HG02610 (cell line): Measurements from ENCODE around the gene RNF222.

Source experiments
- ATAC-seq: cut with Tn5 transposase; IDR thresholded peaks from one replicate; pipeline ENCODE4 v1.9.1; 2021; ENCODE audit warnings: mild to moderate bottlenecking, moderate library complexity; ENCODE audit not compliant: unreplicated experiment

The RNF222 gene, protein sequence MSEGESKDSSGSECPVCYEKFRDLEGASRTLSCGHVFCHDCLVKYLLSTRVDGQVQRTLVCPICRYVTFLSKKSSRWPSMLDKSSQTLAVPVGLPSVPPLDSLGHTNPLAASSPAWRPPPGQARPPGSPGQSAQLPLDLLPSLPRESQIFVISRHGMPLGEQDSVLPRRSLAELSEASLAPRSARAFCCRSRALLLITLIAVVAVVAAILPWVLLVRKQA

DNA sequence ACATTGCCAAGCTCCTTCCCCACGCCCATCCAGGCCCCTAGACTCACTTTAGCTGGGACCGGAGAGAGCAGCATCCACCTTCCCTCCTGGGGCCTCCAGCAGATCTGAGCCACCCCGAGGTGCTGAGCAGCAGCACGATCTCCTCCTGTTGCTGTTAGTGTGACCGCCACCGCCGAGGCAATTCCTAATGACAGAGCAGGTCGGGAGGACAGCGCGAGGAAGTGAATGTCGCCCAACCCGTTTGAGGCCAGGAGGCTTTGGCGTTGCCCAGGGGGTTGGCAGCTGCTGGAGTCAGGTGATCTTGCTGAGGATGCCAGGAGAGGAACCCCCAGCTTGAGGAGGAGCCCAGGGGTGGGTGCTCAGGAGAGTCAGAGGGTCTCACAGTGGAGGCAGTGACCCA is at the start of gene RNF222:
Gene RNF222 (minus strand): TSS at position 192 of the 400 bp plus-strand sequence. CDS start 4,366 bp downstream, outside the sequence.
- no peak for ATAC-seq

DNA sequence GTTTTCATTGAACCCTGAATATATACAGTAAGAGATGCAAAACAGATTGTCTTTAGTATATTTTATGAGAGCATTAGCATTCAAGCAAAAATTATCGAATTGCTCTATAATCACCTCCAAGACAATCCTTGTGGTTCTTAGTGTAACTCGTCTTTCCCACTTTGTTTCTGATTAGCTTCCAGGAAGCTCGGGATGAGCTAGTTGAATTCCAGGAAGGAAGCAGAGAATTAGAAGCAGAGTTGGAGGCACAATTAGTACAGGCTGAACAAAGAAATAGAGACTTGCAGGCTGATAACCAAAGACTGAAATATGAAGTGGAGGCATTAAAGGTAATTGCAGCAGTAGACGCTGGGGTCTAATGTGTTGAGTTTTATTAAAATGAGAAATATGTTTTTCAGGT is 47.9 kb upstream of the RNF222 start:
- ATAC-seq: no peak

DNA sequence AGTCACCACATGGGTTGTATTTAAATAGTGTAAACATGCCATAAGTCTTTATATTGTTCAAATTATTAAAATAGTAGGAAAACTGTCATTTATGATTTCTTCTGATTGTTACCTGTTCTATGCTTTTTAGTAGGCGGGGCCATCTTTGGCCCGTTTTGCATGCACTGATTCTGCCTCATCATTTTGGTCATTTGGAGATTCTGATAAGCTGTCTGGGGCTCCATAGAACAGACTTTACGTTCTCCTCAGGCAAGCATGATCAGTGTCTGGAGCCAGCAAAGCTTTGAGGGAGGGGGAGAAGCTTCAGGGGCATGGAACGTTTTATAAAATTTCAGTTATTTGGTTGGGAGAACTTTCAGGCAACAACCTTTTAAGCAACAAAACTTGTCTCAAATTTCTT is 46.9 kb upstream of the RNF222 start:
- no peak for ATAC-seq

DNA sequence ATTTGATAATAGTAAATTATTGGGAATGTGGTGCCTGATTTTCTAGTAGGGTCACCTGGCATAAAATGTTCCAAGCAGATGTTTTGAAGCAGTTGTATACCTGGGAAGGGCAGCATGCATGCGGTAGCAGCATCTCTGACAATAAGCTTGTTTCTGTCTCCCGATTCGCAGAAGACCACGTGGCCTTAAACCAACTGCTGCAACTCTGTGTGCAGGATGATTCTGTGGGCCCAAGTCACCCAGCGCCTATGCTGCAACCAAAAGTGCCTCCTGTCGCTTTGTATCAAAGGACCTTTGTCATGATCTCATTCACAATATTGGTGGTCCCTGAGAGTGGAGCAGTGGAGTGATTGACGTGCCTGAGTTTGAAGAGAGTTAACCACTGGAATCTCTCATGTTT is 46.1 kb upstream of the RNF222 start:
- ATAC-seq: no peak

DNA sequence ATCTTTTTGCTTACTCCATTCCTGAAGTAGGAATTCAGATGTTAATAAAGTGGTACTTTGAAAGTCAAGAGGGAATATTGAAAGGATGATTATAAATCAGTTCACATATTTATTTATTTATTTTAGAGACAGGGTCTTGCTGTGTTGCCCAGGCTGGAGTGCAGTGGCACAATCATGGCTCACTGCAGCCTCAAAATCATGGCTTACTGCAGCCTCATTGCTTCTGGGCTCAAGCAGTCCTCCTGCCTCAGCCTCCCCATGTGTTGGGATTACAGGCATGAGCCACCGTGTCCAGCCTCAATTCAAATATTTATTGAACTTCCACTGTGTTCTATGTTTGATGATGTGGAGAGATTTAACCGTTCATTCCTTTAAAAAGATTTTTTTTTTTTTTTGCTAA is 44.7 kb upstream of the RNF222 start:
- ATAC-seq: no peak

DNA sequence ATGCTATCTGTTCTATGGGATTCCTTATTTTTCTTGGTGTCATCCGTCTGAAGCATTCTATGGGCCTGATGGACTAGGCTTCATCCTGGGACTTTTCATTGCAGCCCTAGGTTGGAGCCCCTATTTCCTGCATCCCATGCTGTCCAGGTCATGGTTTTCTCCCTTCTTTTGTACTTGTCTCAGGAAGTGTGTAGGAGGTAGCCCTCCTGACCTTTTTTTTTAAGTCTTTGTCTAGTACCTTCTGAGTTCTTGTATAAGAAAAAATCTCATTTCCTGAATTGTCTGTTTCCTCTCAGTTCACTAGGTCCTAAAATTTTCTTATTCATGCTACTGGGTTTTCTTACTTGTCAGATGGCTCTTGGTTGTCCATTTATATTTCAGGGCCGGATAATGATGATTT is 44.1 kb upstream of the RNF222 start:
- ATAC-seq: no peak

DNA sequence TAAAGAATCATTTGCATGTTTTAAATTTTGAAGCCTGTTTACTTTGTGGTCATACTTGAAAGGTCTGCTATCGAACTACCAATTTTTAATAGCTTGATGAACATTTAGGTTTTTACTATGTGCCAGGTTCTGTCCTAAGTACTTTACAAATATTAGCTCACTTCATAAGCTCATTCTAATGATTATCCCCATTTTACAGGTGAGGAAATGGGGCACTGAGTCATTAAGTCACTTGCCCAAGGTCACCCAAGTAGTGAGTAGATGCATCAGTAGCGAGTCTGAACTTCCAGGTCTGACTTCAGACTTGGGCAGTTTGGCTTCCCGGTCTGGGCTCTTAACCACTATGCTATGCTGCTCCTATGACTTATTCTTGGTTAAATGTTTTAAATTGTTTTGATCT is 42.1 kb upstream of the RNF222 start:
- ATAC-seq: no peak

DNA sequence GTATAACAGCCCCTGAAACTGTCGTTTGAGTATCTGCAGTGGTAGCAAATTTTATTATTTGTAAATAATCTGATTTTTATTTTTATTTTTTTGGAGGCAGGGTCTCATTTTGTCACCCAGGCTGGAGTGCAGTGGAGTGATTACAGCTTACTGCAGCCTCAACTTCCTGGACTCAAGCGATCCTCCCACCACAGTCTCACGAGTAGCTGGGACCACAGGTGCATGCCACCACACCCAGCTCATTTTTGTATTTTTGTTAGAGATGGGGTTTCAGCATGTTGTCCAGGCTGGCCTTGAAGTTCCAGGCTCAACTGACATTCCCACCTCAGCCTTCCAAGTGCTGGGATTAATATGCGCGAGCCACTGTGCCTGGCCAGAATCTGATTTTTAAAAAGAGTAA is 40.8 kb upstream of the RNF222 start:
- no peak for ATAC-seq

DNA sequence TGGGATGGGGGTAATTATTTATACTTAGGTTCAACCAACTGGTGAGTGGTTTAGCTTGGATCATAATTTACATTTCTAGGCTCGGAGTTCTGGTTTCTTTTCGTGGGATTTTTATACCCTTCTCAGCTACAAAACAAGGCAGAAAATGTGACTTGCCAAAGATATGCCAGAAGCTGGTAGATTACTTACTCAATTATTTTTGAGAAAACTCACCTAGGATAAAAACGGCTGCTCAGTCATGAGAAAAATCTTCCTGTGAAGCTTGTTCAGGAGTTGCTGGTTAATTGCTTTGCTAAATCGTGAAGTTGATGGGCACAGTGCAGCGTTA is 39.2 kb upstream of the RNF222 start:
- ATAC-seq: no peak

DNA sequence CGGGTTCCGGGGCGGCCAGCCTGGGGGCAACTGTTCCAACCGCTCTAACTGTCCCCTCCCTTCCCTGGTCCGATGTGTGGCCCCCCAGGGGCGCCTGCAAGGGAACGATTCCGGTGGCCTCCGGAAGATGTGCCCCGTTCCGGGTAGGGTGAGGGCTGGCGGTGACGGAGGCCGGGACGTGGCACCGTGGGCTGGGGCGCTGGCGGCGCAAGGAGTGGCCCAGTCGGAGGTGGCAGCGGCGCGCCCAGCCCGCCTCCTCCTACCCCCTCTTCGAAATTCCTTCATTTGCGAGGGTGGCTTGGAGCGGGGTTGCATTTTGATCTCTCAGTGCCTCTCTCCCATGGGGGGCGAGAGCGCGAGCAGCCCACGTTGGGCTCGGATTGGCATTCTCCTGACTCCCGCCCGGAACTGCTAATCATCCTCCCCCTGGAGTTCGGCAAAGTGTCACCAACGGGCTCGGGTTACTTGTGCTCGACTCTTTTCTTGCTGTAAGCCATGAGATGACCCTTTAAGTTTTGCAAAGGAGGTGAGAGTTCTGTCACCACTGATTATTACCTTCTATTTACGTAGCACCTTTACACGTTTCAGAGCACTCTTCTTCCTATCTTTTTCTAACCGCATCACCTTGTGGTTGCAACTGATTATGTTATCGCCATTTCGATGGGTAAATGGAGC is 38.7 kb upstream of the RNF222 start:
- ATAC-seq: peak; percentile 47

DNA sequence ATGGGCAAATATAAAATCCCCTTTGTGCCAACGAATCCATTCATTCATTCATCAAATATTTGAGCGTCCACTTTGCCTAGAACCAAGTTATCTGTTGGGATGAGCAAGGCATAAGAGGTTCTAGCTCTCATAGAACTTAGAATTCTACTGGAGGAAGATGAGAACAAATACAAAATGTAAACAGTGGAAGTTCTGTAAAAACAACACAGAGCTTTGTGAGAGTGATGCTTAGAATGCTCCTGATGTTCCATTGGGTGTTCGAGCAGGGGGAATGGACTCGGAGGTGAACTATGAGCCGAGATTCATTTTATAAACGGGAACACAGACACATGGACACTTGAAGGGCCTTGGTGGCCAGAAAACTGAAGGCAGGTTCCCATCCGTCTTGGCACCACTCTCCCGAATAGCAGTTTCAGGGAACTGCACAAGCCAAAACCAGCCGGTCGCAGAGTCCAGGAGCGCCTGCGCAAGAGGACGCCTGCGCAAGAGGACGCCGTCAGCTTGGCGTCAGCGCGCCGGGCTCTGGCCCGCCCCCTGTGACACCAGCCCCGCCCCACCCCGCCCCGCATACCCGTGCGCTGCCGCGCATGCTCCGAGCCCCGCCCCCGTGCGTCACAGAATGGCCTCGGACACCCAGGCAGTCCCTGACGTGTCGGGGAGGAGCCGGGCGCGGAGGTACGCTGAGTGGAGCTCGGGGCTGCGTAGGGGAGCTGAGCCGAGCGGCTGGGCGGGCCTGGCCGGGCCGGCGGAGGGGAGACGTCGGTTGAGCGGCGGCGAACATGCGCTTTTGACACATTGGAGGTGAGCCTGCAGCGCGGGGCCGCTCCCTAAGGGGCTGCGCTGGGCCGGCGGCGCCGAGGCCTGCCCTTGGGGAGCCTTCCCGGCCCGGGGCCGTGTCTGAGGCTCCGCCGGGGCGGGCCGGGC is 37.9 kb upstream of the RNF222 start, which contains the start of gene NDEL1:
Gene NDEL1 (plus strand): TSS at position 640 of the 924 bp plus-strand sequence. CDS start 8,388 bp downstream, outside the sequence.
- ATAC-seq: peak; percentile 92

DNA sequence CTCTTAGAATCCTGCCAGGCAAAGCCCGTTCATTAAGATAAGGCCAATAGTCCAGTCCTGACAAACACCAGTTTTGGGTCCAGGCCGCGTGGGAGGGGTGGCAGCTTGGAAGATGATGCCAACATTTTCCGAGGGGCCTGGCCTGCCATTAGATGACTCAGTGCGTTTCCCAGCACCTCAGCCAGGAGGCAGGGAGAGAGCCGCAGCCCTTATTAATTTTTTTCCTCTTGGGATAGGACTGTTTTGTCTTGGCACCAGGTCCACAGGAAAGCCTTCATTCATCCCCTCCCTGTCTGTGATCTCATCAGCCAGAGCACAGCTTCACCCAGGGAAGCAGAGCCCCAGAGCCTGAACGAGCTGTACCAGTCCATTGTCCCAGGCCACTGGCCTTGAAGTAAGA is 33.3 kb upstream of the RNF222 start:
- ATAC-seq: no peak

DNA sequence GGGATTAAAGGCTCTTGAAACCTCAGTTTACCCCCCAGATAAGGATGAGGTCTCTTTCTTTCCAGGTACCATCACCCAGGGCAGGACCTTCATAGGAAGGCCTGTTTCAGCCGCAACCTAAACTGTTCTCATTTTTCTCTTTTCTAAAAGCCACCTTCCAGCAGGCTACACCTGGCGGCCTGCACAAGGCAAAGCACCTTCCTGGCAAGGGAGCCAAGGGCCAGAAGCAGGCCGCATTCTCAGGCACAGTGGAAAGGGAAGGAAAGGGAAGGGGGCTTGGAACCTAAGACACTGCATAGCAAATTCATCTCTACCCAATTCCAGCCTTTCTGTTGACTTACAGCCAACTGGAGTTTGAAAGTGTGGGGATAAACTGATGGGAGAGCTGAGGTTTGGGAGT is 29.2 kb upstream of the RNF222 start:
- no peak for ATAC-seq

DNA sequence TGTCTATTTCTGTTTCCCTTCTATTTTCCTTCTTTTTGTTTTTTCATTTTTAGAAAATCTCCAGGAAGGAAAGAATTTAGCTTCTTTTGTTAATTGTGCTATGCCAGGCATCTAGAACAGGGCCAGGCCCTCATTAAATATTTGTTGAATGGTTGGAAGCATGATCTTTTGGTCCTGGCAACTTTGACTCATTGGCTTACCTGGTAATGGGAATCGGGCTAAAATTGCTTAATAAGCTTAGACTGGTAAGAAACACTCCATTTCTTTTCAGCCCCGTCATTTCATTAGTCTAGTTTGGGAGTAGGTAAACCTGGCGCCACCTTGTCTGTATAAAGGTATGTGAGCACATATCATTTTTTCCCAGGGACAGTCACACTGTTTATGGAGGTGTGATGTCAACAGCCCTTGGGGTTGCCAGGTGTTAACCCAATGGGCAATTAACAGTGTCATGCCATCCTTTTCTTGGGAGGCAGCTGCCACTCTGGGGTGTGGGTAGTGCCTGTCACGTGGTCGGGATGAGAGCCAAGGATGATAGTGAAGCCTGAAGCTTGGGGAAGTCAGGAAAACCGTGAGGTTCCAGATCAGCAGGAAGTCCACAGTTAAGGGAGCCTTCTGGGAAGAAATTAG is 28.6 kb upstream of the RNF222 start:
- no peak for ATAC-seq

DNA sequence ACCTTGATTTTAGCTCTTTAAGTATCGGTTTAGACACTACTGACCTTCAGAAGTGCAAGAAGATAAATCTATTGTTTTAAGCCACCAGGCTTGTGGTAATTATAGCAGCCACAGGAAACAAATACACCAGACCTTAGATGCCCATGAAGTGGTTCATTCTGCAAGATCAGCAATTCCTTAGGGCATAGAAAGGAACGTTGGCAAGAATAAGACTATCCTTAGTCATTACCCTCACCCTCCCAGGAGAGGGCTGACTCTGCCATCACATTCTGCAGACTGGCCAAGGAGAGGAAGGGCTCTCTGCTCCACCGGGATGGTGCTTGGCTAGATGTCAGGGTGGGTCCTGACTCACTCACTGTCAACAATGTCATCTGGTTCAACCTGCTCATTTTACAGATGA is 23.9 kb upstream of the RNF222 start:
- ATAC-seq: no peak

DNA sequence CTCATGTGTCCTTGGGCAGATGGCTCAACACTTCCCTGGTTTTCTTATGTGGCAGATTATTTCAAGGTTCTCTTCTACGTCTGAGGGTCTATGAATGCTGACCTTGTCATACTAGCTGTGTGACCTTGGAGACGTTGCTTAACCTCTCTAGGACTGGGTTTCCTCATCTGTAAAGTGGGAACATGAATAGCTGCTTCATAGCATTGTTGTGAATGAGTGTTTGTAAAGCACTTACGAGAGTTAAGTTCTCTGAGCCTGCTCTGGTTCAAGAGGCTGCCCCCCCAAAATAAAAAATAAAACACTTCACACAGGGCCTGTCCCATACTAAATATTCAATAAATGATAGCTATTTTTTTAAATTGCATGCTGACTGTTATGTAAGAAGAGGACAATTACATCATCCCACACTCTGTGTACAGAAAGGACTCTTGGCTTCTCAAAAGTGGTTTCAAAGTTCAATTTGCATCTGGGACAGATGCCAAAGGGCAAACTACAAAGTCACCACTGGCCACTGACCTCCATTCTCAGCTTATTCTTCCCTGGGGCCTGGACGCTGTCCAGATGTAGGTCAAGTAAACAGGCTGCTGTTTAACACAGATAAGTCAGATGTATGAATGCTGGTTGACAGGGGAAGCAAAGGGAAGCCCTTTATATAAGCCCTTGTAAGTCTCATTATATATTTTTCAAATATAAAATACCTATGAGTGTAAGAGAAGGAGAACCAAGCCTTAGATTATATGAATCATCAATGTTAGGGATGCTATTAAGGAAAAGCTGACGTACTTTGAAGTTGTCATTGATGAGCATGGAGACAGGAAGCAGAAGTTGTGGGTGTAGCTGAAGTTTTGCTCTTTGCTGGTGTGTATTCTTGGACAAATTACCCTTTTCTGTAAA is 22.7 kb upstream of the RNF222 start:
- ATAC-seq: no peak

DNA sequence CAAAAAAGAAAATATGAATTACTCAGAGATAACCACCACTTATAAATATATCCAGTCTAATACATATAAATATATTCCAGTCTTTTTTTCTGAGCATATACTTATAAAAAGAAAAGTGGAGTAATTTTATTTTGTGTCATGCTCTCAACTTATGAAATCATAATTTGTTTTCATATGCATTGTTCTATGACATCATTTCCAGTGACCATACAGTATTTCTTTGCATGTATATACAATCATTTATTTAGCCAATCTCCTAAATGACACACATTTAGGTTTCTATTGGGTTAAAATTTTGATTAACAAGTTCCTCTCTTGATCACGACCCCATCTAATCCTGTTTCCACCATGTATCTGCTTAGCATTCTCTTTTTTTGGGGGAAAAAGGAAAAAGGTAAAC is 21.7 kb upstream of the RNF222 start:
- no peak for ATAC-seq

DNA sequence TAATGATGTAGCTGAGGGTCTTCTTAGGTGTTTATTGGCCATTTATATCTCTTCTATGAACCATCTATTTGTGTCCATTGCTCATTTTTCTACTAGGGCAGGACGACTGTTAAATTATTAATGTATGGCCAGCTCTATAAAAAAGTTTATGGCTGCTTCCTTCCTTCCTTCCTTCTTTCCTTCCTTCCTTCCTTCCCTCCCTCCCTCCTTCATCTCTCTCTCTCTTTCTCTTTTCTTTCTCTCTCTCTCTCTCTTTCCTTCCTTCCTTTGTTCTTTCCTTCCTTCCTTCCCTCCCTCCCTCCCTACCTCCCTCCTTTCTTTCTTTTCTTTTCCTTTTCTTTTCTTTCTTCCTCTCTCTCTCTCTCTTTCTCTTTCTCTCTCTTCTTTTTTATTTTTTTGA is 20.8 kb upstream of the RNF222 start:
- ATAC-seq: no peak

DNA sequence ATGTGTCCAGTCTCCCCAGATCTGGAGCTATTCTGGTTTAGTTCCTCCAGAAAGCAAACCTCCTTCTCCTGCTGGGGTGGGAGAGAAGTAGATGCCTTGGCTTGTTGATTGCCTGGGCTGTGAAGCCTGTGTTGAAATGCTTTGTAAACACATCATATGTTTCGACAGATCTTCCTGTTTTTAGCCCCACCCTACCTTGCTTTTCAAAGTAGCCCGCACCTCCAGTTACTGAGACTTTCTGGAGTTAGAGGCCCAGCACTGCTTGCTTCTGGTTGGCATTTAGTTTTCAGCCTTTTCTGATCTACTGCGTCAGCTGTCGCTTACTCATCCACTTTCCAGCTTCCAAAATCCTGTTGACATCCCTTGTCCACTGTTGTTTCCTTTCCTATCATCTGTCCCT is 20.2 kb upstream of the RNF222 start:
- no peak for ATAC-seq

DNA sequence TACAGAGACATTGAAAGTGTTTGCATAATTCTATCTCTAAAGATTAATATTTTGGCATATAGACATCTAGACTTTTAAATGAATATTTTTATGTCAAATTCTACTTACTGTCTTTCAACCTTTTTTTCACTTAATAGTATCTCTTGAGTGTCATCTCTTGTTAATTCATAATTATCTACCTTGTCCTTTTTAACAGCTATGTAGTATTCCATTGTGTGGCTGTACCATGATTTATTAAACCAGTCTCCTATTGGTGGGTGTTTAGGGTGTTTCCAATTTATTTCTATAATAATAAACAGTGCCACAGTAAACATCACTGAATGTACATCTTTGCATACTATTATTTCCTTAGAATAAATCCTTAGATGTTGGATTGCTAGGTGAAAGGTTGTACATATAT is 16.3 kb upstream of the RNF222 start:
- no peak for ATAC-seq
